H9 (cell line): Measurements from ENCODE around the gene CCDC63. TPM values are rescaled to one million over a fixed set of nuclear protein-coding genes. Genes with fewer than 3 reads are reported as not detected.

Source experiments
- DNase-seq: peaks from one replicate; pipeline ENCODE4 v3.0.0-alpha.2; 2017
- H2AFZ ChIP-seq: one replicate; pipeline ENCODE4 v1.6.1; 2013; ENCODE audit warnings: mild to moderate bottlenecking, low read length, control low read depth, moderate library complexity
- H2AK5ac ChIP-seq: 2 replicates; pipeline ENCODE4 v1.6.1; 2013; ENCODE audit warnings: low read length, control low read depth, mixed read lengths; ENCODE audit not compliant: insufficient read length
- H2BK120ac ChIP-seq: one replicate; pipeline ENCODE4 v1.6.1; 2013; ENCODE audit warnings: low read depth, mild to moderate bottlenecking, low read length, control low read depth, inconsistent platforms; ENCODE audit not compliant: poor library complexity, severe bottlenecking
- H2BK12ac ChIP-seq: 2 replicates; pipeline ENCODE4 v1.6.1; 2013; ENCODE audit warnings: low read length, control low read depth, mixed read lengths, low read depth; ENCODE audit not compliant: insufficient read length
- H2BK15ac ChIP-seq: 2 replicates; pipeline ENCODE4 v1.6.1; 2013; ENCODE audit warnings: low read depth, low read length, control low read depth
- H2BK20ac ChIP-seq: one replicate; pipeline ENCODE4 v1.6.1; 2013; ENCODE audit warnings: low read depth, mild to moderate bottlenecking, low read length, control low read depth, inconsistent platforms; ENCODE audit not compliant: poor library complexity, severe bottlenecking
- H2BK5ac ChIP-seq: 2 replicates; pipeline ENCODE4 v1.6.1; 2013; ENCODE audit warnings: low read length, control low read depth, mixed read lengths; ENCODE audit not compliant: insufficient read length
- H3K14ac ChIP-seq: 2 replicates; pipeline ENCODE4 v1.6.1; 2013; ENCODE audit warnings: low read length, control low read depth; ENCODE audit not compliant: insufficient read depth
- H3K18ac ChIP-seq: 2 replicates; pipeline ENCODE4 v1.6.1; 2013; ENCODE audit warnings: low read depth, mild to moderate bottlenecking, mixed read lengths, low read length, control low read depth; ENCODE audit not compliant: insufficient read length
- H3K23ac ChIP-seq: 2 replicates; pipeline ENCODE4 v1.6.1; 2013; ENCODE audit warnings: low read length, control low read depth, mixed read lengths, low read depth; ENCODE audit not compliant: insufficient read length
- H3K23me2 ChIP-seq: 2 replicates; pipeline ENCODE4 v1.6.1; 2013; ENCODE audit warnings: low read depth, mild to moderate bottlenecking, mixed read lengths, low read length, control low read depth; ENCODE audit not compliant: insufficient read length, poor library complexity, severe bottlenecking
- H3K27ac ChIP-seq: 2 replicates; pipeline ENCODE4 v1.5.1; 2013; ENCODE audit warnings: low read length, control low read depth, mixed read lengths, low read depth; ENCODE audit not compliant: insufficient read length
- H3K27me3 ChIP-seq: 2 replicates; pipeline ENCODE4 v1.6.1; 2013; ENCODE audit warnings: low read length, control low read depth, inconsistent platforms; ENCODE audit not compliant: insufficient read depth
- H3K4ac ChIP-seq: 2 replicates; pipeline ENCODE4 v1.6.1; 2013; ENCODE audit warnings: low read depth, mild to moderate bottlenecking, control low read depth, inconsistent platforms, low read length, moderate library complexity
- H3K4me1 ChIP-seq: 2 replicates; pipeline ENCODE4 v1.6.1; 2013; ENCODE audit warnings: low read length, control low read depth, inconsistent platforms; ENCODE audit not compliant: insufficient read depth
- H3K4me2 ChIP-seq: 2 replicates; pipeline ENCODE4 v1.6.1; 2013; ENCODE audit warnings: low read length, control low read depth, mixed read lengths; ENCODE audit not compliant: insufficient read length, insufficient read depth
- H3K56ac ChIP-seq: 2 replicates; pipeline ENCODE4 v1.6.1; 2013; ENCODE audit warnings: low read depth, mild to moderate bottlenecking, mixed read lengths, low read length, control low read depth; ENCODE audit not compliant: insufficient read length
- H3K79me1 ChIP-seq: 2 replicates; pipeline ENCODE4 v1.6.1; 2013; ENCODE audit warnings: low read depth, mild to moderate bottlenecking, moderate library complexity, low read length, control low read depth, inconsistent platforms; ENCODE audit not compliant: insufficient read depth, poor library complexity, severe bottlenecking
- H3K79me2 ChIP-seq: 2 replicates; pipeline ENCODE4 v1.6.1; 2013; ENCODE audit warnings: low read length, control low read depth, inconsistent platforms; ENCODE audit not compliant: insufficient read depth
- H3K9ac ChIP-seq: 2 replicates; pipeline ENCODE4 v1.6.1; 2013; ENCODE audit warnings: low read length, control low read depth, mixed read lengths; ENCODE audit not compliant: insufficient read length; ENCODE audit errors: extremely low read depth
- H3K9me3 ChIP-seq: one replicate; pipeline ENCODE4 v1.6.1; 2013; ENCODE audit warnings: low read depth, low read length, inconsistent platforms; ENCODE audit not compliant: control insufficient read depth
- H3T11ph ChIP-seq: one replicate; pipeline ENCODE4 v1.6.1; 2013; ENCODE audit warnings: mild to moderate bottlenecking, low read length, control low read depth, inconsistent platforms
- H4K20me1 ChIP-seq: one replicate; pipeline ENCODE4 v1.6.1; 2013; ENCODE audit not compliant: control insufficient read depth, insufficient read length, insufficient read depth
- H4K5ac ChIP-seq: 2 replicates; pipeline ENCODE4 v1.6.1; 2013; ENCODE audit warnings: low read depth, mild to moderate bottlenecking, mixed read lengths, low read length, control low read depth; ENCODE audit not compliant: insufficient read length
- H4K8ac ChIP-seq: replicated peaks from 2 replicates; pipeline ENCODE4 v1.6.1; 2013; ENCODE audit warnings: low read length, control low read depth, mixed read lengths, low read depth; ENCODE audit not compliant: insufficient read length
- H4K91ac ChIP-seq: 2 replicates; pipeline ENCODE4 v1.6.1; 2013; ENCODE audit warnings: low read depth, mild to moderate bottlenecking, moderate library complexity, mixed read lengths, low read length, control low read depth; ENCODE audit not compliant: insufficient read length
- H3K27ac Mint-ChIP-seq, 3 experiments: 2 replicates in 2 of 3; 3 replicates in 1 of 3; pipeline ENCODE4 v1.8.0; 2020 to 2021; ENCODE audit warnings: mixed read lengths in 3 of 3, mild to moderate bottlenecking in 1 of 3, moderate library complexity in 1 of 3
- H3K27me3 Mint-ChIP-seq: 2 replicates; pipeline ENCODE4 v1.8.0; 2021; ENCODE audit warnings: low read depth, mild to moderate bottlenecking, moderate library complexity, mixed read lengths
- H3K36me3 Mint-ChIP-seq, 3 experiments: 2 replicates in 2 of 3; 3 replicates in 1 of 3; pipeline ENCODE4 v1.8.0; 2020 to 2021; ENCODE audit warnings: low read depth in 3 of 3, mixed read lengths in 3 of 3; ENCODE audit not compliant: insufficient read depth in 1 of 3
- H3K4me1 Mint-ChIP-seq, 2 experiments: 2 replicates each; pipeline ENCODE4 v1.8.0; 2020; ENCODE audit warnings: mixed read lengths in 2 of 2
- H3K4me3 Mint-ChIP-seq, 2 experiments: 2 replicates in 1 of 2; 3 replicates in 1 of 2; pipeline ENCODE4 v1.8.0; 2020 to 2021; ENCODE audit warnings: mild to moderate bottlenecking in 2 of 2, mixed read lengths in 2 of 2, moderate library complexity in 1 of 2
- H3K9me3 Mint-ChIP-seq, 2 experiments: 2 replicates in 1 of 2; 3 replicates in 1 of 2; pipeline ENCODE4 v1.8.0; 2020; ENCODE audit warnings: mild to moderate bottlenecking in 2 of 2, mixed read lengths in 2 of 2, moderate library complexity in 1 of 2
- WGBS: extraction: QIAGEN DNeasy Blood & Tissue Kit; methylation state at CpG from one replicate; pipeline ENCODE4 v1.1.7; 2013; ENCODE audit warnings: missing lambda C conversion rate, low lambda C conversion rate, mixed read lengths; ENCODE audit not compliant: insufficient read length; ENCODE audit errors: extremely low coverage; 5-methylcytosine and 5-hydroxymethylcytosine counted together
- total RNA-seq: library from RNA; stranded (reverse); gene quantifications from 2 replicates; pipeline ENCODE4 v1.2.1, GENCODE V29; 2021
- TF ChIP-seq, protein P1 (sequence below): fragments of 200-600 bp; sonication (generic); conservative IDR thresholded peaks from 3 replicates; pipeline ENCODE4 v1.8.0; 2021; ENCODE audit warnings: antibody characterized with exemption, mild to moderate bottlenecking

Gene CCDC63
- total RNA-seq, 1 experiment from 2014 or later, result 0.77 TPM

DNA sequence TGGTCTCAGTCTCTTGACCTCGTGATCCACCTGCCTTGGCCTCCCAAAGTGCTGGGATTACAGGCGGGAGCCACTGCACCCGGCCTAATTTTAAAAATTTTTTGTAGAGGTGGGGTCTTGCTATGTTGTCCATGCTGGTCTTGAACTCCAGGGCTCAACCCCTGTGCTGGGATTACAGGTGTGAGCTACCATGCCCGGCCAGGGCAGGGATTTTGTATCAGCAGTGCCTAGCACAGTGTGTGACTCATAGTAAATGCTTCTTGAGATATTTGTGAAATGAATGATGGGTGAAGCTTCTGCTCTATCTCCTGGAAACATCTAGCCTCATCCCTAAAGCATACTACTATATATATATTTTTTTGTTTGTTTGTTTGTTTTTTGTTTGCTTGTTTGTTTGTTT, 36.5 kb downstream of the CCDC63 start:
- H3K27me3 ChIP-seq, result no peaks in the 10 kb centered on the region
- H3K4me2 ChIP-seq, result no peak overlapping the region
- H3K4me1 ChIP-seq, result no peaks in the 10 kb centered on the region
- no peak overlapping the region for H3K27ac ChIP-seq
- peaks cover 0 to 4% (median 0%) of the 10 kb centered on the region in 3 experiments; a peak in 1 of 7 replicates for H3K36me3 Mint-ChIP-seq
- H3K23ac ChIP-seq, result no peak overlapping the region
- no peaks in the 10 kb centered on the region for H3K79me2 ChIP-seq
- H4K5ac ChIP-seq, result no peak overlapping the region
- no peak overlapping the region for H3K56ac ChIP-seq
- WGBS, result no CpG with 5 or more reads among the region's 4 CpGs
- H2BK20ac ChIP-seq, result no peak overlapping the region
- H4K8ac ChIP-seq, result no peak overlapping the region
- H2BK120ac ChIP-seq, result no peak overlapping the region
- no peak overlapping the region for H2AK5ac ChIP-seq
- no peak overlapping the region for H4K91ac ChIP-seq
- H3K9ac ChIP-seq, result no peak overlapping the region
- peaks cover 2 to 5% of the 10 kb centered on the region in 2 experiments; a peak in 4 of 5 replicates for H3K9me3 Mint-ChIP-seq
- H4K20me1 ChIP-seq, result no peaks in the 10 kb centered on the region
- H3K18ac ChIP-seq, result no peak overlapping the region
- no peak overlapping the region for H2BK12ac ChIP-seq
- H3K79me1 ChIP-seq, result no peaks in the 10 kb centered on the region
- H3K4me3 Mint-ChIP-seq, result no peak overlapping the region
- no peak overlapping the region for H2AFZ ChIP-seq
- no peak overlapping the region for H2BK5ac ChIP-seq
- H3T11ph ChIP-seq, result no peak overlapping the region
- peaks cover 4% of the 10 kb centered on the region for H3K23me2 ChIP-seq
- H3K27me3 Mint-ChIP-seq, result peaks cover 1% of the 10 kb centered on the region
- no peaks in the 10 kb centered on the region for H3K9me3 ChIP-seq
- H3K4ac ChIP-seq, result no peak overlapping the region
- TF ChIP-seq, protein P1, sequence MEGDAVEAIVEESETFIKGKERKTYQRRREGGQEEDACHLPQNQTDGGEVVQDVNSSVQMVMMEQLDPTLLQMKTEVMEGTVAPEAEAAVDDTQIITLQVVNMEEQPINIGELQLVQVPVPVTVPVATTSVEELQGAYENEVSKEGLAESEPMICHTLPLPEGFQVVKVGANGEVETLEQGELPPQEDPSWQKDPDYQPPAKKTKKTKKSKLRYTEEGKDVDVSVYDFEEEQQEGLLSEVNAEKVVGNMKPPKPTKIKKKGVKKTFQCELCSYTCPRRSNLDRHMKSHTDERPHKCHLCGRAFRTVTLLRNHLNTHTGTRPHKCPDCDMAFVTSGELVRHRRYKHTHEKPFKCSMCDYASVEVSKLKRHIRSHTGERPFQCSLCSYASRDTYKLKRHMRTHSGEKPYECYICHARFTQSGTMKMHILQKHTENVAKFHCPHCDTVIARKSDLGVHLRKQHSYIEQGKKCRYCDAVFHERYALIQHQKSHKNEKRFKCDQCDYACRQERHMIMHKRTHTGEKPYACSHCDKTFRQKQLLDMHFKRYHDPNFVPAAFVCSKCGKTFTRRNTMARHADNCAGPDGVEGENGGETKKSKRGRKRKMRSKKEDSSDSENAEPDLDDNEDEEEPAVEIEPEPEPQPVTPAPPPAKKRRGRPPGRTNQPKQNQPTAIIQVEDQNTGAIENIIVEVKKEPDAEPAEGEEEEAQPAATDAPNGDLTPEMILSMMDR, result no peak
- no peak overlapping the region for H3K27ac Mint-ChIP-seq
- H3K14ac ChIP-seq, result no peak overlapping the region
- no peak for DNase-seq
- H3K4me1 Mint-ChIP-seq, result peaks cover 2 to 6% of the 10 kb centered on the region in 2 experiments; a peak in 3 of 4 replicates
- no peak overlapping the region for H2BK15ac ChIP-seq
